Breast epithelium (tissue), 3 donors: ENCODE measurements around the gene CFAP45.

Experiments used
- POLR2A ChIP-seq: fragments of 450-650 bp; IDR thresholded peaks from one replicate; pipeline ENCODE4 v1.6.1; 2016; ENCODE audit warnings: antibody characterized with exemption, mild to moderate bottlenecking, moderate library complexity
- POLR2AphosphoS5 ChIP-seq, 3 donors: sonication (generic); formaldehyde crosslinking; IDR thresholded peaks; one replicate each; pipeline ENCODE4 v1.6.1; 2017; ENCODE audit warnings: antibody characterized with exemption in 3 of 3
- TF ChIP-seq, protein P1 (sequence below), 3 donors: fragments of 450-650 bp; IDR thresholded peaks; one replicate each; pipeline ENCODE4 v1.5.1; 2016 to 2017; ENCODE audit warnings: antibody characterized with exemption in 3 of 3, mild to moderate bottlenecking in 3 of 3, moderate library complexity in 3 of 3

DNA sequence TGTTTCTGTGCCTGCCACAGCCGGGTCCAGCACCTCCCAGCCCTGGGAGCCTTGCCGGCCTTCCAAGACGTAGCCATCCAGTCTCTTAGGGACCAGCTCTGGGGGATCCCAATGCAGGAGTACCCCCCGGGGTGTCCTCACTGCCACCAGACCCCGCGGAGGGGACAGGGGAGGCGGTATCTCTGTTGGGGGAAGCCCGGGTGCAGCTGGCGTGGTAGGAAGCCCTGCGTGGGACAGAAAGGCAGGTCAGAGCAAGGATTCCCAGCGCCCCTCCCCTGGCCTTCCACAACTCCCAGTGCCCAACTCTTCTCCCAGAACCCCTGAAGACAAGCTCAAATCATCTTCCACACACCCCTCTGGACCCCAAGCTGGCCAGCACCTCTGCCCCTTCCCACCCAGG is 30.3 kb upstream of the CFAP45 start:
- TF ChIP-seq, protein P1, sequence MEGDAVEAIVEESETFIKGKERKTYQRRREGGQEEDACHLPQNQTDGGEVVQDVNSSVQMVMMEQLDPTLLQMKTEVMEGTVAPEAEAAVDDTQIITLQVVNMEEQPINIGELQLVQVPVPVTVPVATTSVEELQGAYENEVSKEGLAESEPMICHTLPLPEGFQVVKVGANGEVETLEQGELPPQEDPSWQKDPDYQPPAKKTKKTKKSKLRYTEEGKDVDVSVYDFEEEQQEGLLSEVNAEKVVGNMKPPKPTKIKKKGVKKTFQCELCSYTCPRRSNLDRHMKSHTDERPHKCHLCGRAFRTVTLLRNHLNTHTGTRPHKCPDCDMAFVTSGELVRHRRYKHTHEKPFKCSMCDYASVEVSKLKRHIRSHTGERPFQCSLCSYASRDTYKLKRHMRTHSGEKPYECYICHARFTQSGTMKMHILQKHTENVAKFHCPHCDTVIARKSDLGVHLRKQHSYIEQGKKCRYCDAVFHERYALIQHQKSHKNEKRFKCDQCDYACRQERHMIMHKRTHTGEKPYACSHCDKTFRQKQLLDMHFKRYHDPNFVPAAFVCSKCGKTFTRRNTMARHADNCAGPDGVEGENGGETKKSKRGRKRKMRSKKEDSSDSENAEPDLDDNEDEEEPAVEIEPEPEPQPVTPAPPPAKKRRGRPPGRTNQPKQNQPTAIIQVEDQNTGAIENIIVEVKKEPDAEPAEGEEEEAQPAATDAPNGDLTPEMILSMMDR (IDR thresholded peaks at IDR 0.05) = no peak
- no peak for TF ChIP-seq POLR2A
- TF ChIP-seq POLR2AphosphoS5 (IDR thresholded peaks at IDR 0.05) = no peak
